Left lung (tissue), 10 donors: Measurements from ENCODE around the gene PTPRD. TPM values are rescaled to one million over a fixed set of nuclear protein-coding genes. Genes with fewer than 3 reads are reported as not detected.

Source experiments
- ATAC-seq: fragments of 200-7000 bp; cut with Tn5 transposase; one replicate; pipeline ENCODE4 v1.9.1; 2020; ENCODE audit warnings: moderate library complexity
- DNase-seq, 4 donors: peaks; one replicate each; pipeline ENCODE4 v3.0.0-alpha.2; 2013 to 2020
- H3K27ac ChIP-seq, 2 donors: fragments of 200-600 bp; sonication (generic) in 1 of 2; one replicate each; pipeline versions ENCODE4 v1.5.0 to v1.8.0; 2020 to 2021
- H3K27me3 ChIP-seq, 2 donors: fragments of 200-600 bp; sonication (generic) in 1 of 2; one replicate each; pipeline versions ENCODE4 v1.5.0 to v1.8.0; 2020 to 2021
- H3K36me3 ChIP-seq, 2 donors: fragments of 200-600 bp; sonication (generic) in 1 of 2; one replicate each; pipeline versions ENCODE4 v1.5.0 to v1.8.0; 2020 to 2021
- H3K4me1 ChIP-seq, 2 donors: fragments of 200-600 bp; one replicate each; pipeline ENCODE4 v1.8.0; 2021
- H3K4me3 ChIP-seq, 2 donors: fragments of 200-600 bp; sonication (generic) in 1 of 2; one replicate each; pipeline versions ENCODE4 v1.5.0 to v1.8.0; 2020 to 2021; ENCODE audit warnings: mild to moderate bottlenecking in 1 of 2
- H3K9me3 ChIP-seq, 2 donors: fragments of 200-600 bp; sonication (generic) in 1 of 2; one replicate each; pipeline versions ENCODE4 v1.5.0 to v1.8.0; 2020 to 2021
- CTCF ChIP-seq, 2 donors: fragments of 200-600 bp; sonication (generic) in 1 of 2; IDR thresholded peaks; one replicate each; pipeline versions ENCODE4 v1.5.0 to v1.8.0; 2021; ENCODE audit warnings: antibody characterized with exemption in 2 of 2
- intact Hi-C, 2 donors: fragments of 100-400 bp; cut with DNase I; formaldehyde crosslinking; loops; one replicate each; pipeline versions ENCODE4 v1.11.2 to v1.14.2; 2022
- polyA plus RNA-seq, 6 donors: library from polyadenylated mRNA; unstranded; fragments of 120-200 nt; gene quantifications; one replicate each; pipeline ENCODE4 v1.2.1, GENCODE V29; 2013; ENCODE audit not compliant: insufficient read length in 6 of 6
- total RNA-seq, 2 donors: library from RNA; stranded (reverse); fragmentation: NEBNext Ultra II Directional; extraction: Animal tissue kit (Norgen Biotek cat#: 25700); gene quantifications; one replicate each; pipeline ENCODE4 v1.2.1, GENCODE V29; 2021
- donor health status: DM: no; HTN: yes; CAD: no.
- donor health status: DM: no; HTN: no; CAD: no.

PTPRD gene
- total and polyA plus RNA-seq, 8 donors = 24.2 to 167 (median 139) TPM

GRCh38 chr9:8494571-8494970 lies 2118.2 kb downstream of the PTPRD start:
- Histone ChIP-seq H3K4me3 (no peak overlapping the region), H3K4me1 (no peaks in the 10 kb centered on the region), H3K36me3 (no peaks in the 10 kb centered on the region), H3K27ac (no peak overlapping the region), H3K9me3 (no peaks in the 10 kb centered on the region), H3K27me3 (no peaks in the 10 kb centered on the region)
- no peak for DNase-seq
- intact Hi-C loops = no loop called here
- TF ChIP-seq CTCF (IDR thresholded peaks at IDR 0.05) = no peak
- no peak for ATAC-seq

- Histone ChIP-seq H3K4me1 (no peaks in the 10 kb centered on the region), H3K27me3 (no peaks in the 10 kb centered on the region), H3K4me3 (no peak overlapping the region), H3K36me3 (no peaks in the 10 kb centered on the region), H3K27ac (no peak overlapping the region), H3K9me3 (no peaks in the 10 kb centered on the region)
- TF ChIP-seq CTCF (IDR thresholded peaks at IDR 0.05) = no peak
- ATAC-seq (no peak), DNase-seq (no peak)
- intact Hi-C loops = no loop called here
These were observed 2120.1 kb downstream of the PTPRD start for GRCh38 chr9:8492679-8493078.

- no peak for DNase-seq
- intact Hi-C loops = no loop called here
These were observed 2120.8 kb downstream of the PTPRD start for GRCh38 chr9:8492024-8492423.

GRCh38 chr9:8491563-8491962 lies 2121.2 kb downstream of the PTPRD start:
- intact Hi-C loops = no loop called here
- no peak for ATAC-seq

More at GRCh38 chr9:8492024-8492423, 2120.8 kb downstream of the PTPRD start:
- H3K9me3 ChIP-seq = no peaks in the 10 kb centered on the region
- no peak for TF ChIP-seq CTCF (IDR thresholded peaks at IDR 0.05)
- no peaks in the 10 kb centered on the region for H3K36me3 ChIP-seq
- no peak overlapping the region for H3K27ac ChIP-seq
- H3K4me3 ChIP-seq = no peak overlapping the region
- H3K4me1 ChIP-seq = no peaks in the 10 kb centered on the region
- no peak for ATAC-seq
- H3K27me3 ChIP-seq = no peaks in the 10 kb centered on the region

DNA sequence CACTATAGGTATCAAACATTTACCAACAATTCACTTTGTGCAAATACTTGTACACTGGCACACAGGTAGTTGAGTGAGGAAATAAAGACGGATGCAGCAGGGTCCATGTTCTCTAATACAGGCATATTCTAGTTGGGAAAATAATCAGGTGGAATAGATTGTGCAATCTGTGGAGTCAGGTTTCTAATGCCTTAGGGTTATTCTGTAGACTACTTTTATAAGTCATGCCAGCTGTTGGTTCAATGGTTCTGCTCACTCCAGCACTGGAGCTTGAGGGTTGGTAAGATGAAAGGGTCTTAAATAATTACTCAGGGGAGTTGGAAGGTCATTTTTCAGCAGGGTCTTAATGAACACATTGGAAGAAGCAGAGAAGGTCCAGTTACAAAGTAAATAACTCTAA lies 2123.0 kb downstream of the PTPRD start:
- no peak for TF ChIP-seq CTCF (IDR thresholded peaks at IDR 0.05)
- no peak overlapping the region for H3K27ac ChIP-seq
- no peaks in the 10 kb centered on the region for H3K27me3 ChIP-seq
- H3K4me3 ChIP-seq = no peak overlapping the region
- ATAC-seq = no peak
- no peaks in the 10 kb centered on the region for H3K4me1 ChIP-seq
- DNase-seq = peak in 1 of 4 donors; percentile 7
- no peaks in the 10 kb centered on the region for H3K36me3 ChIP-seq
- H3K9me3 ChIP-seq = no peaks in the 10 kb centered on the region
- intact Hi-C loops = no loop called here

More at GRCh38 chr9:8491563-8491962, 2121.2 kb downstream of the PTPRD start:
- no peaks in the 10 kb centered on the region for H3K36me3 ChIP-seq
- no peaks in the 10 kb centered on the region for H3K4me1 ChIP-seq
- no peaks in the 10 kb centered on the region for H3K27me3 ChIP-seq
- no peak overlapping the region for H3K4me3 ChIP-seq
- no peaks in the 10 kb centered on the region for H3K9me3 ChIP-seq
- no peak for TF ChIP-seq CTCF (IDR thresholded peaks at IDR 0.05)
- H3K27ac ChIP-seq = no peak overlapping the region
- DNase-seq = no peak
